Testis (tissue), 3 donors: ENCODE data around the gene KPNA3. TPM values are rescaled to one million over a fixed set of nuclear protein-coding genes. Genes with fewer than 3 reads are reported as not detected.

Experiments used
- DNase-seq: peaks from one replicate; pipeline ENCODE4 v3.0.0-alpha.2; 2019
- H3K27ac ChIP-seq, 2 donors: fragments of 200-600 bp; sonication (generic); one replicate each; pipeline ENCODE4 v1.5.1; 2019
- H3K27me3 ChIP-seq: fragments of 200-600 bp; sonication (generic); one replicate; pipeline ENCODE4 v1.5.1; 2019
- H3K36me3 ChIP-seq: fragments of 200-600 bp; sonication (generic); one replicate; pipeline ENCODE4 v1.5.1; 2017; ENCODE audit warnings: low read depth; ENCODE audit errors: missing control alignments
- H3K4me1 ChIP-seq: fragments of 200-600 bp; sonication (generic); one replicate; pipeline ENCODE4 v1.5.1; 2019
- H3K4me3 ChIP-seq, 2 donors: fragments of 200-600 bp; sonication (generic); one replicate each; pipeline ENCODE4 v1.5.1; 2017 to 2019
- H3K9me3 ChIP-seq: fragments of 200-600 bp; sonication (generic); one replicate; pipeline ENCODE4 v1.5.1; 2017
- CTCF ChIP-seq, 3 experiments: fragments of 450-650 bp in 2 of 3; fragments of 200-600 bp in 1 of 3; sonication (generic) in 1 of 3; IDR thresholded peaks; one replicate each; pipeline ENCODE4 v1.5.1; 2016 to 2019; ENCODE audit warnings: antibody characterized with exemption in 3 of 3, mild to moderate bottlenecking in 2 of 3, moderate library complexity in 1 of 3
- POLR2A ChIP-seq: fragments of 450-650 bp; IDR thresholded peaks from one replicate; pipeline ENCODE4 v1.6.1; 2017; ENCODE audit warnings: antibody characterized with exemption, mild to moderate bottlenecking, moderate library complexity
- WGBS, 2 donors: methylation state at CpG; one replicate each; pipeline ENCODE4 v1.1.5; 2018; 5-methylcytosine and 5-hydroxymethylcytosine counted together
- intact Hi-C: fragments of 100-400 bp; cut with DNase I; formaldehyde crosslinking; loops from one replicate; pipeline ENCODE4 v1.15.1; 2023; ENCODE audit warnings: low total_unique reads
- polyA plus RNA-seq: library from polyadenylated mRNA; stranded (reverse); fragments of 350-450 nt; fragmentation: Illumina TruSeq; extraction: RNeasy Lipid Tissue Mini Kit (QIAGEN cat#74804); gene quantifications from one replicate; pipeline ENCODE4 v1.2.3, GENCODE V29; 2014; ENCODE audit warnings: low read depth, low replicate concordance; ENCODE audit not compliant: insufficient read depth
- total RNA-seq, 2 donors: library from RNA; depleted of rRNA; stranded (reverse); fragments of >200 nt; gene quantifications; one replicate each; pipeline ENCODE4 v1.2.3, GENCODE V29; 2016

Gene KPNA3
- total and polyA plus RNA-seq, 3 donors from 2014 or later: 39.4 to 51.3 (median 46.5) TPM

GRCh38 chr13:49781806-49782205 is 10.7 kb downstream of the KPNA3 start:
- intact Hi-C loops: no loop called here
- H3K4me1 ChIP-seq: peaks cover 8% of the 10 kb centered on the region
- no peaks in the 10 kb centered on the region for H3K36me3 ChIP-seq
- no peak overlapping the region for H3K27ac ChIP-seq
- 72 to 95% methylated on average over 3 of the region's 3 CpGs for WGBS, 2 donors
- no peaks in the 10 kb centered on the region for H3K9me3 ChIP-seq
- TF ChIP-seq CTCF (IDR thresholded peaks at IDR 0.05) (no peak), POLR2A (no peak)
- no peaks in the 10 kb centered on the region for H3K27me3 ChIP-seq
- H3K4me3 ChIP-seq: no peak overlapping the region
- DNase-seq: no peak

- TF ChIP-seq POLR2A (no peak), CTCF (IDR thresholded peaks at IDR 0.05) (no peak)
- peaks cover 6% of the 10 kb centered on the region for H3K4me1 ChIP-seq
- no peaks in the 10 kb centered on the region for H3K9me3 ChIP-seq
- H3K36me3 ChIP-seq: no peaks in the 10 kb centered on the region
- intact Hi-C loops: no loop called here
- no peak overlapping the region for H3K4me3 ChIP-seq
- H3K27ac ChIP-seq: no peak overlapping the region
- H3K27me3 ChIP-seq: no peaks in the 10 kb centered on the region
- no peak for DNase-seq
These were observed 12.8 kb downstream of the KPNA3 start for GRCh38 chr13:49779721-49780120.

- 82 to 85% methylated on average over 6 of the region's 6 CpGs for WGBS, 2 donors
- Histone ChIP-seq H3K4me3 (no peak overlapping the region), H3K9me3 (no peaks in the 10 kb centered on the region), H3K4me1 (peaks cover 5% of the 10 kb centered on the region), H3K27me3 (no peaks in the 10 kb centered on the region), H3K36me3 (no peaks in the 10 kb centered on the region), H3K27ac (no peak overlapping the region)
- TF ChIP-seq POLR2A: no peak
- TF ChIP-seq CTCF (IDR thresholded peaks at IDR 0.05): no peak
- intact Hi-C loops: no loop called here
- no peak for DNase-seq
These were observed 14.5 kb downstream of the KPNA3 start for GRCh38 chr13:49777746-49778614.

- no peak for DNase-seq
- H3K27me3 ChIP-seq: no peaks in the 10 kb centered on the region
- no peaks in the 10 kb centered on the region for H3K9me3 ChIP-seq
- H3K4me3 ChIP-seq: no peak overlapping the region
- H3K4me1 ChIP-seq: peaks cover 5% of the 10 kb centered on the region
- H3K27ac ChIP-seq: no peak overlapping the region
- no peak for TF ChIP-seq POLR2A
- no peaks in the 10 kb centered on the region for H3K36me3 ChIP-seq
- intact Hi-C loops: no loop called here
These were observed 15.6 kb downstream of the KPNA3 start for GRCh38 chr13:49776871-49777270.

GRCh38 chr13:49774376-49775005 is 18.0 kb downstream of the KPNA3 start:
- intact Hi-C loops: no loop called here
- no peak overlapping the region for H3K27ac ChIP-seq
- no peak overlapping the region for H3K4me3 ChIP-seq
- no peaks in the 10 kb centered on the region for H3K9me3 ChIP-seq
- H3K4me1 ChIP-seq: no peaks in the 10 kb centered on the region
- TF ChIP-seq CTCF (IDR thresholded peaks at IDR 0.05) (no peak), POLR2A (no peak)
- H3K36me3 ChIP-seq: no peaks in the 10 kb centered on the region
- H3K27me3 ChIP-seq: no peaks in the 10 kb centered on the region
- WGBS, 2 donors: 77 to 84% methylated on average over 2 of the region's 2 CpGs
- DNase-seq: no peak
